CD14-positive monocyte (primary cell): ENCODE measurements around the gene HSD17B8. TPM values are rescaled to one million over a fixed set of nuclear protein-coding genes. Genes with fewer than 3 reads are reported as not detected.
A peak's percentile ranks its signal among the peaks of the same experiment; 100 is the strongest.

Experiments used
- DNase-seq, 3 donors: peaks; one replicate each; pipeline ENCODE4 v3.0.0-alpha.2; 2011 to 2022
- H2AFZ ChIP-seq: 2 replicates; pipeline ENCODE4 v1.6.0; 2012; ENCODE audit warnings: mild to moderate bottlenecking, low read depth, low read length, inconsistent platforms; ENCODE audit not compliant: insufficient read depth, poor library complexity, severe bottlenecking
- H3K27ac ChIP-seq, 2 donors: 1 replicate in 1 of 2; 2 replicates in 1 of 2; pipeline ENCODE4 v1.5.1; 2012 to 2013; ENCODE audit warnings: low read length in 2 of 2, control low read depth in 1 of 2, inconsistent platforms in 1 of 2, low read depth in 1 of 2, mild to moderate bottlenecking in 1 of 2
- H3K27me3 ChIP-seq, 2 donors: one replicate each; pipeline versions ENCODE4 v1.6.0 to v1.6.1; 2011 to 2013; ENCODE audit warnings: low read length in 2 of 2; ENCODE audit not compliant: control insufficient read depth in 2 of 2, insufficient read depth in 2 of 2
- H3K36me3 ChIP-seq, 2 donors: replicated peaks in 1 of 2; 1 replicate in 1 of 2; 2 replicates in 1 of 2; pipeline versions ENCODE4 v1.5.1 to v1.6.1; 2012 to 2013; ENCODE audit warnings: low read length in 2 of 2, control low read depth in 1 of 2, inconsistent platforms in 1 of 2, mild to moderate bottlenecking in 1 of 2; ENCODE audit not compliant: insufficient read depth in 2 of 2, control insufficient read depth in 1 of 2
- H3K4me1 ChIP-seq, 2 donors: 1 replicate in 1 of 2; 2 replicates in 1 of 2; pipeline versions ENCODE4 v1.5.1 to v1.6.1; 2012 to 2013; ENCODE audit warnings: low read length in 2 of 2, control low read depth in 1 of 2, inconsistent platforms in 1 of 2, mild to moderate bottlenecking in 1 of 2, moderate library complexity in 1 of 2; ENCODE audit not compliant: insufficient read depth in 2 of 2, control insufficient read depth in 1 of 2
- H3K4me2 ChIP-seq: replicated peaks from 2 replicates; pipeline ENCODE3; 2012; ENCODE audit warnings: low read length, moderate library complexity, mild to moderate bottlenecking; ENCODE audit not compliant: poor library complexity, severe bottlenecking; ENCODE audit errors: extremely low read depth
- H3K4me3 ChIP-seq, 3 experiments: fragments of 200-600 bp in 1 of 3; sonication (generic) in 1 of 3; replicated peaks in 1 of 3; 1 replicate in 2 of 3; 2 replicates in 1 of 3; pipeline ENCODE4 v1.5.1; 2011 to 2013; ENCODE audit warnings: low read length in 3 of 3, mild to moderate bottlenecking in 3 of 3, control low read depth in 2 of 3, low read depth in 2 of 3, inconsistent platforms in 1 of 3, moderate library complexity in 1 of 3
- H3K79me2 ChIP-seq: 2 replicates; pipeline ENCODE4 v1.6.0; 2012; ENCODE audit warnings: mild to moderate bottlenecking, control low read depth, inconsistent platforms, low read length, moderate library complexity; ENCODE audit not compliant: insufficient read depth
- H3K9ac ChIP-seq: 2 replicates; pipeline ENCODE4 v1.6.0; 2017; ENCODE audit warnings: low read length, mild to moderate bottlenecking; ENCODE audit not compliant: insufficient read depth, poor library complexity, severe bottlenecking
- H3K9me3 ChIP-seq, 2 donors: replicated peaks in 1 of 2; 1 replicate in 1 of 2; 2 replicates in 1 of 2; pipeline versions ENCODE4 v1.5.1 to v1.6.1; 2012 to 2013; ENCODE audit warnings: low read length in 2 of 2, control low read depth in 1 of 2; ENCODE audit not compliant: control insufficient read depth in 1 of 2, insufficient read depth in 1 of 2
- H4K20me1 ChIP-seq: 2 replicates; pipeline ENCODE4 v1.6.0; 2012; ENCODE audit warnings: mild to moderate bottlenecking, low read length, control low read depth, moderate library complexity; ENCODE audit not compliant: insufficient read depth
- H3K27ac Mint-ChIP-seq, 7 donors: one replicate each; pipeline ENCODE4 v1.8.0; 2020; ENCODE audit warnings: mild to moderate bottlenecking in 7 of 7, mixed read lengths in 7 of 7, moderate library complexity in 6 of 7, inconsistent platforms in 2 of 7
- H3K27me3 Mint-ChIP-seq, 3 donors: one replicate each; pipeline ENCODE4 v1.8.0; 2021 to 2022; ENCODE audit warnings: low read depth in 3 of 3, mild to moderate bottlenecking in 3 of 3, mixed read lengths in 3 of 3, moderate library complexity in 3 of 3, inconsistent platforms in 1 of 3
- H3K36me3 Mint-ChIP-seq, 2 donors: one replicate each; pipeline ENCODE4 v1.8.0; 2020; ENCODE audit warnings: mixed read lengths in 2 of 2, inconsistent platforms in 1 of 2, mild to moderate bottlenecking in 1 of 2
- H3K4me1 Mint-ChIP-seq: one replicate; pipeline ENCODE4 v1.8.0; 2020; ENCODE audit warnings: mild to moderate bottlenecking, mixed read lengths
- H3K4me3 Mint-ChIP-seq, 2 donors: one replicate each; pipeline ENCODE4 v1.8.0; 2020; ENCODE audit warnings: mild to moderate bottlenecking in 2 of 2, mixed read lengths in 2 of 2, moderate library complexity in 1 of 2
- H3K9me3 Mint-ChIP-seq, 7 donors: one replicate each; pipeline ENCODE4 v1.8.0; 2020 to 2022; ENCODE audit warnings: mixed read lengths in 7 of 7, mild to moderate bottlenecking in 6 of 7, moderate library complexity in 6 of 7, inconsistent platforms in 2 of 7
- WGBS: methylation state at CpG from one replicate; pipeline ENCODE4 v1.1.5; 2013; ENCODE audit warnings: missing lambda C conversion rate; ENCODE audit not compliant: insufficient coverage; 5-methylcytosine and 5-hydroxymethylcytosine counted together
- intact Hi-C, 2 donors: fragments of 100-400 bp; cut with micrococcal nuclease; formaldehyde crosslinking; loops; one replicate each; pipeline versions ENCODE4 v1.15.0 to v1.15.1; 2023
- polyA plus RNA-seq, 3 donors: library from polyadenylated mRNA; depleted of rRNA in 1 of 3; unstranded in 2 of 3; stranded (reverse) in 1 of 3; fragments of 300-500 nt in 2 of 3; fragments of >200 nt in 1 of 3; fragmentation: Illumina TruSeq in 2 of 3; gene quantifications; 1 replicate in 2 of 3; 2 replicates in 1 of 3; pipeline ENCODE4 v1.2.3, GENCODE V29; 2012 to 2021
- TF ChIP-seq, protein P1 (sequence below): fragments of 200-600 bp; IDR thresholded peaks from one replicate; pipeline ENCODE4 v1.8.0; 2022; ENCODE audit warnings: antibody characterized with exemption, mild to moderate bottlenecking

HSD17B8 gene
- polyA plus RNA-seq, 3 donors: 3.8 to 10.6 (median 4.7) TPM

DNA sequence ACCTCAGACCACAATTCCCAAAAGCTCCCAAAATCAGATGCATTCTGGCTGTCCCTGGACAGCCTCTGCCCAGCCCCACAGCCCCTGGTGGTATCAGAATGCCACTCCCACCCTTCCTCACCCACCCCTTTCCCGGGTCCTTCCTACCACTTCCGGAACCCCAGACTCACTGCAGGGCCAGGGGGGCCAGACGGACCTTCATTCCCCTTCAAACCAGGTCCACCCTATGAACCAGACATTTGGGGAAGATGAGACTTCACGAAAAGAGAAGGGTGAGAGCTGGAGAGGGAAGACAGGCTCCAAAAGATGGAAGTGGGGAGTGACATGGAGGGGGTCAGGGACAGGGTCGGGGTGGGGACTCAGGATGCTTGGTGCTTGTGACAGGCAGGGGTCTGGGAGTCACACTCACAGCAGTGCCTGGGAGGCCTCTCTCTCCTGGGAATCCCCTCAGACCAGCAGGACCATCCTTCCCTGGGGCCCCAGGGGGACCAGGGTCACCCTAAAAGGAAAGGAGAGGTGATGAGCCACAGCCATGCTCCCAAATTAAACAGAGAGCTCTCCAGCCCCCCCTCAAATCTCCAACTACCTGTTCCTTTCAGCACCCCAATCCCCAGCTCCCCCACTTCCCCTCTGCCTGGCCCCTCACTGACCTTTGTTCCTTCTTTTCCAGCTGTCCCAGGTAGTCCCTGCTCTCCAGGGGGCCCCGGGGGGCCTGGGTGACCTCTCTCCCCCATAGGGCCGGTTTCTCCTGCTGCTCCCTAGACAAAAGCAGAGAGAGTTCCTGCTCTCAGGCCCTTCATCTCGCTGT lies 32.4 kb upstream of the HSD17B8 start:
- TF ChIP-seq, protein P1, sequence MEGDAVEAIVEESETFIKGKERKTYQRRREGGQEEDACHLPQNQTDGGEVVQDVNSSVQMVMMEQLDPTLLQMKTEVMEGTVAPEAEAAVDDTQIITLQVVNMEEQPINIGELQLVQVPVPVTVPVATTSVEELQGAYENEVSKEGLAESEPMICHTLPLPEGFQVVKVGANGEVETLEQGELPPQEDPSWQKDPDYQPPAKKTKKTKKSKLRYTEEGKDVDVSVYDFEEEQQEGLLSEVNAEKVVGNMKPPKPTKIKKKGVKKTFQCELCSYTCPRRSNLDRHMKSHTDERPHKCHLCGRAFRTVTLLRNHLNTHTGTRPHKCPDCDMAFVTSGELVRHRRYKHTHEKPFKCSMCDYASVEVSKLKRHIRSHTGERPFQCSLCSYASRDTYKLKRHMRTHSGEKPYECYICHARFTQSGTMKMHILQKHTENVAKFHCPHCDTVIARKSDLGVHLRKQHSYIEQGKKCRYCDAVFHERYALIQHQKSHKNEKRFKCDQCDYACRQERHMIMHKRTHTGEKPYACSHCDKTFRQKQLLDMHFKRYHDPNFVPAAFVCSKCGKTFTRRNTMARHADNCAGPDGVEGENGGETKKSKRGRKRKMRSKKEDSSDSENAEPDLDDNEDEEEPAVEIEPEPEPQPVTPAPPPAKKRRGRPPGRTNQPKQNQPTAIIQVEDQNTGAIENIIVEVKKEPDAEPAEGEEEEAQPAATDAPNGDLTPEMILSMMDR: no peak
- no peaks in the 10 kb centered on the region for H3K79me2 ChIP-seq
- H2AFZ ChIP-seq: no peak overlapping the region
- no peaks in the 10 kb centered on the region for H3K4me1 ChIP-seq
- H3K27me3 ChIP-seq: no peaks in the 10 kb centered on the region
- no peak for DNase-seq
- no peak overlapping the region for H3K4me2 ChIP-seq
- H3K27ac ChIP-seq: no peak overlapping the region
- 83% methylated on average over 6 of the region's 8 CpGs for WGBS
- Mint-ChIP-seq H3K9me3 (no peaks in the 10 kb centered on the region), H3K27me3 (peaks cover 8 to 22% (median 17%) of the 10 kb centered on the region in 3 donors), H3K27ac (peak overlapping the region in 1 of 7 donors; percentile 7), H3K4me3 (peak overlapping the region in 1 of 2 donors; percentile 20), H3K36me3 (no peaks in the 10 kb centered on the region), H3K4me1 (no peaks in the 10 kb centered on the region)
- H3K36me3 ChIP-seq: no peaks in the 10 kb centered on the region
- intact Hi-C loops: no loop called here
- H3K9me3 ChIP-seq: no peaks in the 10 kb centered on the region
- no peaks in the 10 kb centered on the region for H4K20me1 ChIP-seq
- no peak overlapping the region for H3K4me3 ChIP-seq
- no peak overlapping the region for H3K9ac ChIP-seq

DNA sequence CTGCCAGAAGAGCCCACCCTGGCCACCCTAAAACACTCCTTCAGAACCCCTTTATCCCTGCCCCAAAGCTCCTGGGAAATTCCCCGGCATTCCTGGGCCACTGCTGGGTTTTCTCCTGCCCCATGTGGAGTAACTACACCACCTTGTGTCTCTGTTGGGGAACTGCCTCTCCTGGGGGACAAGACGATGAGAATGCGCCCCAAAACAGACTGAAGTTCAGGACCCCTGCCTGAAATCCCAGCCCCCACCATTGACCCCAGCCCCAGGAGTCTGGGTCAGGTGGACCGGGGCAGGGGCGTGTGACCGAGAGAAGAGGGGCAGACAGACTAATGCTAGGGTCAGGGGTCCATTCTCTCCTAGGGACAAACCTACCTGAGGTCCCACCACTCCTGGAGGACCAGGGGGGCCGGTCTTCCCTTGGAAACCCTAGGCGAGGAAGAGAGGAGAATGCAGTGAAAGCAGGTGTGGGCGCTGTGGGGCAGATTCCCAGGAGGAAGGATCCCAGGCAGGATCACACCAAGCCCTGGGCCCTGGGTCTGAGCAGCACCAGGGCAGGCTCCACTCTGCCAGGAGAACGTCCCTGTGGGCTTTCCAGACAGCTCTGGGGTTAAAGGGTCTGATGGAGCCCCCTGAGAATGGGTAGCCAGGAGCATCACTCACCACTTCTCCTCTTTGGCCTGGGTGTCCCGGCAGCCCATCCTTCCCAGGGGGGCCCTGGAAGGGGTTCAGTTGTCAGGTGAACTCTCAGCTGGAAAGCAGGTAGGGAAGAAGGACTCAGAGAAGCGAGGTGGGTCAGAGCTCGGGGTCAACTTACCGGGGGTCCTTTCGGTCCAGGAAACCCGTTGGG lies 31.5 kb upstream of the HSD17B8 start:
- WGBS: 67% methylated on average over 9 of the region's 16 CpGs
- Histone ChIP-seq H2AFZ (no peak overlapping the region), H3K27ac (no peak overlapping the region), H3K9me3 (no peaks in the 10 kb centered on the region), H3K4me1 (no peaks in the 10 kb centered on the region), H3K27me3 (no peaks in the 10 kb centered on the region), H3K4me3 (no peak overlapping the region), H3K79me2 (no peaks in the 10 kb centered on the region), H3K4me2 (no peak overlapping the region), H4K20me1 (no peaks in the 10 kb centered on the region), H3K36me3 (no peaks in the 10 kb centered on the region), H3K9ac (no peak overlapping the region)
- H3K36me3 Mint-ChIP-seq: no peaks in the 10 kb centered on the region
- peak in 1 of 3 donors; percentile 41 for DNase-seq
- H3K4me3 Mint-ChIP-seq: no peak overlapping the region
- TF ChIP-seq, protein P1: peak; percentile 63
- intact Hi-C loops: no loop called here
- no peak overlapping the region for H3K27ac Mint-ChIP-seq
- H3K4me1 Mint-ChIP-seq: no peaks in the 10 kb centered on the region
- H3K27me3 Mint-ChIP-seq: peaks cover 8 to 20% (median 16%) of the 10 kb centered on the region in 3 donors
- H3K9me3 Mint-ChIP-seq: peaks cover 0 to 4% (median 0%) of the 10 kb centered on the region in 7 donors
